Neural cell (in vitro differentiated cells): ENCODE results near the gene MUC5B.

Experiments used
- EP300 ChIP-seq: fragments of 450-650 bp; conservative IDR thresholded peaks from 2 replicates; pipeline ENCODE4 v1.6.1; 2014; ENCODE audit warnings: antibody characterized with exemption, mild to moderate bottlenecking, moderate library complexity; ENCODE audit not compliant: poor library complexity, severe bottlenecking
- EZH2 ChIP-seq: fragments of 200-600, 300-800 bp; shearing (Covaris generic), sonication (generic); IDR thresholded peaks from 2 replicates; pipeline ENCODE4 v1.6.1; 2014; ENCODE audit warnings: antibody characterized with exemption, low read length, borderline replicate concordance, mild to moderate bottlenecking; ENCODE audit not compliant: insufficient read depth, poor library complexity, severe bottlenecking
- RAD21 ChIP-seq: fragments of 450-650 bp; conservative IDR thresholded peaks from 2 replicates; pipeline ENCODE4 v1.6.1; 2014; ENCODE audit warnings: antibody characterized with exemption, mild to moderate bottlenecking, moderate library complexity
- TF ChIP-seq, protein P1 (sequence below): fragments of 450-650 bp; IDR thresholded peaks from 2 replicates; pipeline ENCODE4 v1.5.1; 2014; ENCODE audit warnings: antibody characterized with exemption, mild to moderate bottlenecking, moderate library complexity; ENCODE audit not compliant: poor library complexity, severe bottlenecking
- TF ChIP-seq, protein P2 (sequence below): IDR thresholded peaks from 2 replicates; pipeline ENCODE4 v1.6.1; 2012; ENCODE audit warnings: borderline replicate concordance

DNA sequence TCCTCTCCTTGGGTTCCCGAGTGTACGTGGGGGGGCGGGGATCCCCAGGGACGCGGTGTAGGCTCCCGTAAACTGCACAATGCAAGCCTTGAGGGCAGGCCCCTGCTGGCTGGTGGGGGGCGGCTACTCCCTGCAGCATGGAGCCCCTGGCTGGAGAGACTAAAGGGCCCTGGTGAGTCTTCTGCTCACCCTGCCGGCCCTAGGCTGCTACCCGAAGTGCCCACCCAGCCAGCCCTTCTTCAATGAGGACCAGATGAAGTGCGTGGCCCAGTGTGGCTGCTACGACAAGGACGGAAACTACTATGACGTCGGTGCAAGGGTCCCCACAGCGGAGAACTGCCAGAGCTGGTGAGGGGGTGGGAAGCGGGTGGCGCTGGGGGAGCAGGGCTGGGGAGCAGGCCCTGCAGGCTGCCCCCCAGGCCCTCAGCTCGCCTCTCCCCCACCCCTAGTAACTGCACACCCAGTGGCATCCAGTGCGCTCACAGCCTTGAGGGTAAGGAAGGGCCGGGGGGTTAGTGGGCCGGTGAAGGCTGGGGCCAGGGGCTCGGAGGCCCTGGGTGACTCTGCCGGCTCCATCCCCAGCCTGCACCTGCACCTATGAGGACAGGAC lies 16.8 kb downstream of the MUC5B start:
- TF ChIP-seq EP300, result no peak
- TF ChIP-seq, protein P1, sequence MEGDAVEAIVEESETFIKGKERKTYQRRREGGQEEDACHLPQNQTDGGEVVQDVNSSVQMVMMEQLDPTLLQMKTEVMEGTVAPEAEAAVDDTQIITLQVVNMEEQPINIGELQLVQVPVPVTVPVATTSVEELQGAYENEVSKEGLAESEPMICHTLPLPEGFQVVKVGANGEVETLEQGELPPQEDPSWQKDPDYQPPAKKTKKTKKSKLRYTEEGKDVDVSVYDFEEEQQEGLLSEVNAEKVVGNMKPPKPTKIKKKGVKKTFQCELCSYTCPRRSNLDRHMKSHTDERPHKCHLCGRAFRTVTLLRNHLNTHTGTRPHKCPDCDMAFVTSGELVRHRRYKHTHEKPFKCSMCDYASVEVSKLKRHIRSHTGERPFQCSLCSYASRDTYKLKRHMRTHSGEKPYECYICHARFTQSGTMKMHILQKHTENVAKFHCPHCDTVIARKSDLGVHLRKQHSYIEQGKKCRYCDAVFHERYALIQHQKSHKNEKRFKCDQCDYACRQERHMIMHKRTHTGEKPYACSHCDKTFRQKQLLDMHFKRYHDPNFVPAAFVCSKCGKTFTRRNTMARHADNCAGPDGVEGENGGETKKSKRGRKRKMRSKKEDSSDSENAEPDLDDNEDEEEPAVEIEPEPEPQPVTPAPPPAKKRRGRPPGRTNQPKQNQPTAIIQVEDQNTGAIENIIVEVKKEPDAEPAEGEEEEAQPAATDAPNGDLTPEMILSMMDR, result no peak
- no peak for TF ChIP-seq RAD21
- TF ChIP-seq, protein P2, sequence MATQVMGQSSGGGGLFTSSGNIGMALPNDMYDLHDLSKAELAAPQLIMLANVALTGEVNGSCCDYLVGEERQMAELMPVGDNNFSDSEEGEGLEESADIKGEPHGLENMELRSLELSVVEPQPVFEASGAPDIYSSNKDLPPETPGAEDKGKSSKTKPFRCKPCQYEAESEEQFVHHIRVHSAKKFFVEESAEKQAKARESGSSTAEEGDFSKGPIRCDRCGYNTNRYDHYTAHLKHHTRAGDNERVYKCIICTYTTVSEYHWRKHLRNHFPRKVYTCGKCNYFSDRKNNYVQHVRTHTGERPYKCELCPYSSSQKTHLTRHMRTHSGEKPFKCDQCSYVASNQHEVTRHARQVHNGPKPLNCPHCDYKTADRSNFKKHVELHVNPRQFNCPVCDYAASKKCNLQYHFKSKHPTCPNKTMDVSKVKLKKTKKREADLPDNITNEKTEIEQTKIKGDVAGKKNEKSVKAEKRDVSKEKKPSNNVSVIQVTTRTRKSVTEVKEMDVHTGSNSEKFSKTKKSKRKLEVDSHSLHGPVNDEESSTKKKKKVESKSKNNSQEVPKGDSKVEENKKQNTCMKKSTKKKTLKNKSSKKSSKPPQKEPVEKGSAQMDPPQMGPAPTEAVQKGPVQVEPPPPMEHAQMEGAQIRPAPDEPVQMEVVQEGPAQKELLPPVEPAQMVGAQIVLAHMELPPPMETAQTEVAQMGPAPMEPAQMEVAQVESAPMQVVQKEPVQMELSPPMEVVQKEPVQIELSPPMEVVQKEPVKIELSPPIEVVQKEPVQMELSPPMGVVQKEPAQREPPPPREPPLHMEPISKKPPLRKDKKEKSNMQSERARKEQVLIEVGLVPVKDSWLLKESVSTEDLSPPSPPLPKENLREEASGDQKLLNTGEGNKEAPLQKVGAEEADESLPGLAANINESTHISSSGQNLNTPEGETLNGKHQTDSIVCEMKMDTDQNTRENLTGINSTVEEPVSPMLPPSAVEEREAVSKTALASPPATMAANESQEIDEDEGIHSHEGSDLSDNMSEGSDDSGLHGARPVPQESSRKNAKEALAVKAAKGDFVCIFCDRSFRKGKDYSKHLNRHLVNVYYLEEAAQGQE, result no peak
- no peak for TF ChIP-seq EZH2
